HG03135 (cell line): Measurements from ENCODE around the gene CBFB.
A peak's percentile ranks its signal among the peaks of the same experiment; 100 is the strongest.

Experiments used
- ATAC-seq: cut with Tn5 transposase; IDR thresholded peaks from one replicate; pipeline ENCODE4 v1.9.1; 2021; ENCODE audit warnings: mild to moderate bottlenecking, moderate library complexity; ENCODE audit not compliant: unreplicated experiment

Gene CBFB

GRCh38 chr16:67091906-67092566 is 63.1 kb downstream of the CBFB start:
- ATAC-seq, result no peak

GRCh38 chr16:67093098-67093726 is 64.3 kb downstream of the CBFB start:
- ATAC-seq, result no peak

GRCh38 chr16:67098599-67098998 is 69.7 kb downstream of the CBFB start:
- no peak for ATAC-seq

GRCh38 chr16:67100569-67101310 is 71.8 kb downstream of the CBFB start:
- ATAC-seq, result no peak

GRCh38 chr16:67101311-67102082 is 72.5 kb downstream of the CBFB start:
- ATAC-seq, result no peak

GRCh38 chr16:67104061-67104460 is 75.1 kb downstream of the CBFB start:
- ATAC-seq, result no peak

GRCh38 chr16:67104845-67105244 is 75.9 kb downstream of the CBFB start:
- no peak for ATAC-seq

- ATAC-seq, result no peak
These were observed 76.3 kb downstream of the CBFB start for GRCh38 chr16:67105246-67105645.

- no peak for ATAC-seq
These were observed 76.9 kb downstream of the CBFB start for GRCh38 chr16:67105881-67106280.

- no peak for ATAC-seq
These were observed 79.5 kb downstream of the CBFB start for GRCh38 chr16:67108489-67108888.

GRCh38 chr16:67108931-67109406 is 80.0 kb downstream of the CBFB start:
- ATAC-seq, result no peak

- peak; percentile 86 for ATAC-seq
These were observed 80.6 kb downstream of the CBFB start, which contains the start of gene PHAF1 for GRCh38 chr16:67109407-67110135. Gene PHAF1 (plus strand): TSS chr16:67109941. CDS start chr16:67110176, 235 bp downstream.

GRCh38 chr16:67111951-67112444 is 83.0 kb downstream of the CBFB start:
- no peak for ATAC-seq

GRCh38 chr16:67112591-67113399 is 83.8 kb downstream of the CBFB start:
- ATAC-seq, result no peak

- ATAC-seq, result no peak
These were observed 85.8 kb downstream of the CBFB start for GRCh38 chr16:67114793-67115192.

- no peak for ATAC-seq
These were observed 86.7 kb downstream of the CBFB start for GRCh38 chr16:67115639-67116038.

- ATAC-seq, result no peak
These were observed 87.7 kb downstream of the CBFB start for GRCh38 chr16:67116388-67117311.

GRCh38 chr16:67117716-67118115 is 88.8 kb downstream of the CBFB start:
- ATAC-seq, result no peak
